Retinal pigment epithelial cell (primary cell): ENCODE data around the gene SLC15A4.

Experiments used
- DNase-seq: peaks from one replicate; pipeline ENCODE4 v3.0.0-alpha.2; 2010; ENCODE audit warnings: low read depth
- H3K4me3 ChIP-seq: 2 replicates; pipeline ENCODE4 v1.5.1; 2011; ENCODE audit warnings: mild to moderate bottlenecking, low read length, control low read depth, moderate library complexity
- CTCF ChIP-seq: conservative IDR thresholded peaks from 2 replicates; pipeline ENCODE4 v1.5.1; 2011; ENCODE audit warnings: low read depth, low read length, control low read depth, inconsistent platforms

Gene SLC15A4

GRCh38 chr12:128818065-128819022 is 5.4 kb downstream of the SLC15A4 start:
- TF ChIP-seq CTCF: no peak
- no peak overlapping the region for H3K4me3 ChIP-seq
- peak; percentile 64 for DNase-seq

GRCh38 chr12:128817111-128818015 is 6.4 kb downstream of the SLC15A4 start:
- DNase-seq: peak; percentile 94
- no peak overlapping the region for H3K4me3 ChIP-seq
- TF ChIP-seq CTCF: no peak

GRCh38 chr12:128816643-128816920 is 7.2 kb downstream of the SLC15A4 start:
- DNase-seq: no peak
- no peak overlapping the region for H3K4me3 ChIP-seq
- TF ChIP-seq CTCF: no peak

- TF ChIP-seq CTCF: no peak
- H3K4me3 ChIP-seq: no peak overlapping the region
- no peak for DNase-seq
These were observed 7.7 kb downstream of the SLC15A4 start for GRCh38 chr12:128815779-128816642.

- DNase-seq: no peak
- TF ChIP-seq CTCF: no peak
- H3K4me3 ChIP-seq: no peak overlapping the region
These were observed 9.1 kb downstream of the SLC15A4 start for GRCh38 chr12:128814411-128815261.

GRCh38 chr12:128813883-128814282 is 9.9 kb downstream of the SLC15A4 start:
- no peak overlapping the region for H3K4me3 ChIP-seq
- TF ChIP-seq CTCF: no peak
- DNase-seq: no peak
